NK-92 (cell line): Measurements from ENCODE around the gene GAGE2A.
"Not testable (repeated sequence)": the region's sequence is repeated elsewhere in the genome, so short reads cannot be mapped to it uniquely, and the experiment has no call there.

Experiments
- DNase-seq: peaks from one replicate; lab custom pipeline; 2025; ENCODE audit not compliant: unreplicated experiment; lab: John Stamatoyannopoulos, UW

Gene GAGE2A

GRCh38 chrX:49589196-49589595, at the start of gene GAGE2A:
Gene GAGE2A (plus strand): TSS chrX:49589496. CDS start chrX:49590651, 1,155 bp downstream.
- not testable (repeated sequence) for DNase-seq

GRCh38 chrX:49541433-49541832, 47.9 kb upstream of the GAGE2A start, which contains the start of gene GAGE12D:
Gene GAGE12D (plus strand): TSS chrX:49541733. CDS start chrX:49542888, 1,155 bp downstream.
- not testable (repeated sequence) for DNase-seq

GRCh38 chrX:49550989-49551388, 38.3 kb upstream of the GAGE2A start, which contains the start of gene GAGE12E:
Gene GAGE12E (plus strand): TSS chrX:49551289. CDS start chrX:49552444, 1,155 bp downstream.
- not testable (repeated sequence) for DNase-seq

GRCh38 chrX:49560542-49560941, 28.8 kb upstream of the GAGE2A start, which contains the start of gene GAGE12F:
Gene GAGE12F (plus strand): TSS chrX:49560842. CDS start chrX:49561997, 1,155 bp downstream.
- DNase-seq = not testable (repeated sequence)

GRCh38 chrX:49568728-49569127, 20.6 kb upstream of the GAGE2A start:
- DNase-seq = not testable (repeated sequence)

- not testable (repeated sequence) for DNase-seq
Measured at GRCh38 chrX:49569152-49569551, 20.1 kb upstream of the GAGE2A start.

- not testable (repeated sequence) for DNase-seq
Measured at GRCh38 chrX:49570100-49570499, 19.2 kb upstream of the GAGE2A start, which contains the start of gene GAGE12G. Gene GAGE12G (plus strand): TSS chrX:49570400. CDS start chrX:49571555, 1,155 bp downstream.

GRCh38 chrX:49579649-49580048, 9.6 kb upstream of the GAGE2A start, which contains the start of gene GAGE12H:
Gene GAGE12H (plus strand): TSS chrX:49579949. CDS start chrX:49581104, 1,155 bp downstream.
- not testable (repeated sequence) for DNase-seq

GRCh38 chrX:49589769-49590478, 628 bp downstream of the GAGE2A start:
- DNase-seq = not testable (repeated sequence)

GRCh38 chrX:49590488-49590887, 1.2 kb downstream of the GAGE2A start:
- not testable (repeated sequence) for DNase-seq

GRCh38 chrX:49598720-49599119, 9.4 kb downstream of the GAGE2A start, which contains the start of gene GAGE1:
Gene GAGE1 (plus strand): TSS chrX:49599020. CDS start chrX:49600175, 1,155 bp downstream.
- not testable (repeated sequence) for DNase-seq

- DNase-seq = no peak
Measured at GRCh38 chrX:49610718-49611310, 21.5 kb downstream of the GAGE2A start.

GRCh38 chrX:49618574-49618973, 29.3 kb downstream of the GAGE2A start:
- DNase-seq = no peak

GRCh38 chrX:49627086-49627777, 37.9 kb downstream of the GAGE2A start:
- no peak for DNase-seq

GRCh38 chrX:49644991-49645637, 55.8 kb downstream of the GAGE2A start:
- DNase-seq = no peak
